GM23338 (cell line): ENCODE results near the gene NRK. TPM values are rescaled to one million over a fixed set of nuclear protein-coding genes. Genes with fewer than 3 reads are reported as not detected.

Experiments used
- ATAC-seq: fragments of 200-7000 bp; cut with Tn5 transposase; 3 replicates; pipeline ENCODE4 v1.9.1; 2020
- DNase-seq: peaks from one replicate; pipeline ENCODE4 v3.0.0-alpha.2; 2015; ENCODE audit warnings: low spot score
- H2AFZ ChIP-seq: fragments of 200-600 bp; sonication (generic); 2 replicates; pipeline ENCODE4 v1.8.0; 2016; ENCODE audit warnings: antibody characterized with exemption, mild to moderate bottlenecking, moderate library complexity
- H3F3A ChIP-seq: fragments of 200-600 bp; sonication (generic); replicated peaks from 2 replicates; pipeline ENCODE4 v1.8.0; 2017; ENCODE audit warnings: antibody characterized with exemption, mixed run types, low read depth
- H3K27ac ChIP-seq: fragments of 200-600 bp; sonication (generic); 2 replicates; pipeline ENCODE4 v1.6.1; 2016; ENCODE audit warnings: low read depth
- H3K27me3 ChIP-seq: fragments of 200-600 bp; sonication (generic); 2 replicates; pipeline ENCODE4 v1.8.0; 2016; ENCODE audit warnings: mild to moderate bottlenecking, mixed run types, moderate library complexity; ENCODE audit not compliant: insufficient read depth
- H3K36me3 ChIP-seq: fragments of 200-600 bp; sonication (generic); 2 replicates; pipeline ENCODE4 v1.8.0; 2016; ENCODE audit warnings: mild to moderate bottlenecking; ENCODE audit not compliant: insufficient read depth
- H3K4me1 ChIP-seq: fragments of 200-600 bp; sonication (generic); 2 replicates; pipeline ENCODE4 v1.8.0; 2016; ENCODE audit warnings: mild to moderate bottlenecking, moderate library complexity; ENCODE audit not compliant: insufficient read depth
- H3K4me2 ChIP-seq: fragments of 200-600 bp; sonication (generic); 2 replicates; pipeline ENCODE4 v1.7.1; 2017; ENCODE audit warnings: mixed run types
- H3K4me3 ChIP-seq: fragments of 200-600 bp; sonication (generic); 2 replicates; pipeline ENCODE4 v1.6.1; 2016; ENCODE audit warnings: mixed run types
- H3K79me2 ChIP-seq: fragments of 200-600 bp; sonication (generic); replicated peaks from 2 replicates; pipeline ENCODE4 v1.8.0; 2017; ENCODE audit warnings: mild to moderate bottlenecking; ENCODE audit not compliant: insufficient read depth
- H3K9me2 ChIP-seq: fragments of 200-600 bp; sonication (generic); 2 replicates; pipeline ENCODE4 v1.8.0; 2017; ENCODE audit not compliant: insufficient read depth
- H4K20me1 ChIP-seq: fragments of 200-600 bp; sonication (generic); replicated peaks from 2 replicates; pipeline ENCODE4 v1.8.0; 2017; ENCODE audit warnings: mild to moderate bottlenecking; ENCODE audit not compliant: insufficient read depth
- H3K27ac Mint-ChIP-seq: 2 replicates; pipeline ENCODE4 v1.8.0; 2020; ENCODE audit warnings: inconsistent platforms, mild to moderate bottlenecking, moderate library complexity, mixed read lengths
- H3K27me3 Mint-ChIP-seq: 3 replicates; pipeline ENCODE4 v1.8.0; 2022; ENCODE audit warnings: low read depth, mild to moderate bottlenecking, moderate library complexity, mixed read lengths, inconsistent platforms; ENCODE audit not compliant: insufficient read depth, poor library complexity
- H3K36me3 Mint-ChIP-seq: 3 replicates; pipeline ENCODE4 v1.8.0; 2021; ENCODE audit warnings: low read depth, mild to moderate bottlenecking, inconsistent platforms, moderate library complexity, mixed read lengths
- H3K4me1 Mint-ChIP-seq: 3 replicates; pipeline ENCODE4 v1.8.0; 2020; ENCODE audit warnings: mild to moderate bottlenecking, inconsistent platforms, mixed read lengths
- H3K4me3 Mint-ChIP-seq: 3 replicates; pipeline ENCODE4 v1.8.0; 2021; ENCODE audit warnings: moderate library complexity, mild to moderate bottlenecking, inconsistent platforms, mixed read lengths
- H3K9me3 Mint-ChIP-seq: 3 replicates; pipeline ENCODE4 v1.8.0; 2020; ENCODE audit warnings: moderate library complexity, mild to moderate bottlenecking, inconsistent platforms, mixed read lengths
- ETS1 ChIP-seq: IDR thresholded peaks from 2 replicates; pipeline ENCODE4 v1.6.1; 2016; ENCODE audit warnings: antibody characterized with exemption
- EZH2 ChIP-seq: fragments of 200-600 bp; sonication (generic); IDR thresholded peaks from one replicate; pipeline ENCODE4 v1.8.0; 2017; ENCODE audit warnings: antibody characterized with exemption, mild to moderate bottlenecking, low read depth; ENCODE audit not compliant: unreplicated experiment
- EZH2phosphoT487 ChIP-seq: fragments of 200-600 bp; sonication (generic); IDR thresholded peaks from one replicate; pipeline ENCODE4 v1.8.1; 2018; ENCODE audit warnings: antibody characterized with exemption; ENCODE audit not compliant: unreplicated experiment
- NANOG ChIP-seq: IDR thresholded peaks from 2 replicates; pipeline ENCODE4 v1.6.1; 2016; ENCODE audit warnings: antibody characterized with exemption, borderline replicate concordance
- POLR2AphosphoS5 ChIP-seq: IDR thresholded peaks from 2 replicates; pipeline ENCODE4 v1.6.1; 2016; ENCODE audit warnings: antibody characterized with exemption, low read depth
- REST ChIP-seq: IDR thresholded peaks from one replicate; pipeline ENCODE4 v1.6.1; 2018; ENCODE audit warnings: antibody characterized with exemption; ENCODE audit not compliant: unreplicated experiment
- STAT1 ChIP-seq: IDR thresholded peaks from one replicate; pipeline ENCODE4 v1.6.1; 2016; ENCODE audit warnings: antibody characterized with exemption; ENCODE audit not compliant: unreplicated experiment
- ZNF114 ChIP-seq: fragments of 250-450 bp; sonication (Bioruptor Pico); IDR thresholded peaks from 2 replicates; pipeline ENCODE4 v1.5.0; 2020; ENCODE audit warnings: mild to moderate bottlenecking, moderate library complexity
- ZNF462 ChIP-seq: fragments of 250-450 bp; sonication (Bioruptor Pico); IDR thresholded peaks from 2 replicates; pipeline ENCODE4 v1.5.0; 2020; ENCODE audit warnings: mild to moderate bottlenecking, moderate library complexity
- polyA plus RNA-seq: library from polyadenylated mRNA; unstranded; fragments of >200 nt; fragmentation: Nextera tagmentation; extraction: Ambion mirVana; gene quantifications from 2 replicates; pipeline ENCODE4 v1.2.1, GENCODE V29; 2016
- total RNA-seq: library from RNA; depleted of rRNA; stranded (reverse); fragments of >200 nt; shearing (Covaris generic); gene quantifications from 2 replicates; pipeline ENCODE4 v1.2.3, GENCODE V29; 2014

NRK gene
- total and polyA plus RNA-seq, 2 experiments from 2014 or later = 6.4 to 16.2 TPM

- H3K9me3 Mint-ChIP-seq = no peaks in the 10 kb centered on the region; the same call in 2 of the 3 replicates
- H3K4me1 ChIP-seq = peaks cover 10% of the 10 kb centered on the region; the same call in 1 of the 2 replicates
Observed at GRCh38 chrX:105816517-105816916, 5.8 kb upstream of the NRK start.

More at GRCh38 chrX:105816517-105816916, 5.8 kb upstream of the NRK start:
- ATAC-seq = no peak
- TF ChIP-seq ZNF462 (CRISPR knock-in tag) (no peak), REST (no peak), ETS1 (no peak), STAT1 (no peak), NANOG (no peak), EZH2 (no peak), POLR2AphosphoS5 (no peak), ZNF114 (CRISPR knock-in tag) (no peak), EZH2phosphoT487 (no peak)
- DNase-seq = no peak
- Mint-ChIP-seq H3K4me3 (no peak overlapping the region), H3K36me3 (no peaks in the 10 kb centered on the region), H3K27ac (no peak overlapping the region), H3K4me1 (peaks cover 6% of the 10 kb centered on the region; the same call in 2 of the 3 replicates), H3K27me3 (no peaks in the 10 kb centered on the region)
- H3K9me2 ChIP-seq = 0 out of 2 replicates have a peak, but pooled peaks cover 3% of the 10 kb centered on the region
- 0 out of 2 replicates have a peak, but pooled peaks cover 5% of the 10 kb centered on the region for H3K27me3 ChIP-seq
- no peaks in the 10 kb centered on the region for H4K20me1 ChIP-seq
- no peaks in the 10 kb centered on the region for H3K36me3 ChIP-seq
- no peaks in the 10 kb centered on the region for H3F3A ChIP-seq
- H2AFZ ChIP-seq = no peak overlapping the region
- H3K4me2 ChIP-seq = no peak overlapping the region
- no peak overlapping the region for H3K27ac ChIP-seq
- no peaks in the 10 kb centered on the region for H3K79me2 ChIP-seq
- H3K4me3 ChIP-seq = no peak overlapping the region
